Fibroblast of lung (primary cell): Measurements from ENCODE around the gene ZDHHC8.

Experiments used
- EZH2 ChIP-seq: IDR thresholded peaks from 2 replicates; pipeline ENCODE4 v1.5.1; 2012; ENCODE audit warnings: low read length, control low read depth, mild to moderate bottlenecking; ENCODE audit errors: missing control alignments
- TF ChIP-seq, protein P1 (sequence below), 2 donors: IDR thresholded peaks in 1 of 2; conservative IDR thresholded peaks in 1 of 2; 1 replicate in 1 of 2; 2 replicates in 1 of 2; pipeline ENCODE4 v1.5.1; 2011 to 2012; ENCODE audit warnings: low read length in 2 of 2, control low read depth in 1 of 2, inconsistent platforms in 1 of 2, low read depth in 1 of 2, mild to moderate bottlenecking in 1 of 2

DNA sequence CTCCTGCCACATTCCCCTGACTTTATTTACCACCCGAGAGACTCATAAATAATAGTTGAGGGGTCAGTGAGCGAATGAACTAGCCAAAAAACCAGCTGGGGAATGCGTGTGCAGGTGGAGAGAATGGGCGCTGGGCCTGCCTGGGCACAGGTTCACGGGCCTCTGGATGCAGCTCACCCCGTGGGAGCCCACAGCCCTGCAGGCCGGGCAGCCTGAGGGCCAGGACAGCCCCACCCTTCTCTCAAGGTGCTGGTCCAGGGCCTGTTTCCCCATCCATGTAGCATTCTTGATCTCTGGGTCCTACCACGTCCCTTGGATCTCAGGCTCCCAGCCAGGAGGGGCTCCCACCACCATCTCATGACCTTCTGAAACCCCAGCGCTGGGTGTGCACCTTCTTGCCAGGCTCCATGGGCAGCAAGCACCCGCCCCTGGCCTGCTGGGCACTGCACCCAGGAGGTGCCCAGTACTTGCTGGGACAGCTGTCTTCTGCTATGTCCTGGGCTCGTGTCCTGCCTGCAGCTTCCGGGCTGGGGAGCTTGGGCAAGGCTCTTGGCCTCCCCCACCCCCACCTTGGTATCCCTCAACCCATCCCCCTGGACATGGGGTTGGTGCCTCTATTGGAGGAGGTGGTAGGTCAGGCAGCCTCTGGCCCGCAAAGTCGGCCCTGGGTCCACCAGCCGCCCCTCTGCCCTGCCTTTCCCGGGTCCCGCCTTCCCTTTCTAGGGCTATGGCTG is 62.3 kb downstream of the ZDHHC8 start:
- TF ChIP-seq, protein P1, sequence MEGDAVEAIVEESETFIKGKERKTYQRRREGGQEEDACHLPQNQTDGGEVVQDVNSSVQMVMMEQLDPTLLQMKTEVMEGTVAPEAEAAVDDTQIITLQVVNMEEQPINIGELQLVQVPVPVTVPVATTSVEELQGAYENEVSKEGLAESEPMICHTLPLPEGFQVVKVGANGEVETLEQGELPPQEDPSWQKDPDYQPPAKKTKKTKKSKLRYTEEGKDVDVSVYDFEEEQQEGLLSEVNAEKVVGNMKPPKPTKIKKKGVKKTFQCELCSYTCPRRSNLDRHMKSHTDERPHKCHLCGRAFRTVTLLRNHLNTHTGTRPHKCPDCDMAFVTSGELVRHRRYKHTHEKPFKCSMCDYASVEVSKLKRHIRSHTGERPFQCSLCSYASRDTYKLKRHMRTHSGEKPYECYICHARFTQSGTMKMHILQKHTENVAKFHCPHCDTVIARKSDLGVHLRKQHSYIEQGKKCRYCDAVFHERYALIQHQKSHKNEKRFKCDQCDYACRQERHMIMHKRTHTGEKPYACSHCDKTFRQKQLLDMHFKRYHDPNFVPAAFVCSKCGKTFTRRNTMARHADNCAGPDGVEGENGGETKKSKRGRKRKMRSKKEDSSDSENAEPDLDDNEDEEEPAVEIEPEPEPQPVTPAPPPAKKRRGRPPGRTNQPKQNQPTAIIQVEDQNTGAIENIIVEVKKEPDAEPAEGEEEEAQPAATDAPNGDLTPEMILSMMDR (conservative IDR thresholded peaks at IDR 0.05 in 1 of 2, IDR thresholded peaks at IDR 0.05 in 1 of 2; ENCODE audit: low read depth in 1 of 2, low read length in 2 of 2) = no peak
- no peak for TF ChIP-seq EZH2
